ENCODE data around the gene ELK4.

The ELK4 gene

DNA sequence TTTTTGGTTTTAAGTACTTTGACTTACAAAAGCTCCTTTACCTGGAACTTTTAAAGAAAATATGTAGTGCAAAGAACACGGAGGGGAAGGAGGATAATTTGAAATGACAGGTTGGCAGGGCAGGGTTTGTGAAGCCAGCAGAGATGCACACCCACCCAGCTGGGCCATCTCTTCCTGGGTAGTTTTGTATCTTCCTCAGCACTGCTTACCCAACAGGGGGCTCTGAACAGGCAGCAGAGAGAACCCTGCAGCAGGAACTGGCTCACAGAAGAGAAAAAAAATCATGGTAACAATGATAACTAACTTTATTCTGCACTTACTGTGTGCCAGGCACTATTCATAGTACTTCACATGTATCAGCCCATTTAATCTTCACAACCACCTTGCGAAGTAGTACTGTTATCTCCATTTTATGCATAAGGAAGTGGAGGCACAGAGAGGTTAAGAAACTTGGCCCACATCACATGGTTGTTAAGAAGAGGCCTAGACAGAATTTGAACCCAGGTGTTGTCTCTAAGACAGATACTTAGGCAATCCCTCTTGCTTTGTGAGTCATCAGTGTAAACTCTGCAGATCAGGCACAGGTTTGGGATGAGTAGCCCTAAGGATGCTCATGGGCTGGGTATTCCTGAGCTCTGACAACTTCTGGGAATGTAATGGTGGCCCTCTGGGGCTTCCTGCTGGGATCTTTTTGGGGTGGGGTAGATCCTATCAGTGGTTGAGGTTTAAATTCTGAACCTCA is 60.8 kb downstream of the ELK4 start:
- peaks cover 38% of the 10 kb centered on the region for H3K4me1 ChIP-seq (ENCODE audit: control insufficient read depth, insufficient read depth, low read length)
- no peaks in the 10 kb centered on the region for H3K9me3 ChIP-seq (ENCODE audit: control insufficient read depth, low read length)
- no peaks in the 10 kb centered on the region for H3K36me3 ChIP-seq (ENCODE audit: control insufficient read depth, insufficient read depth, low read length)
- no peak overlapping the region for H3K9ac ChIP-seq (ENCODE audit: low read length)
- peaks cover 30% of the 10 kb centered on the region for H3K27me3 ChIP-seq (ENCODE audit: control insufficient read depth, insufficient read depth, low read length)
- H3K4me3 ChIP-seq (ENCODE audit: low read length) = no peak overlapping the region

GRCh38 chr1:205570173-205570501 is 61.7 kb downstream of the ELK4 start:
- Histone ChIP-seq H3K9me3 (ENCODE audit: control insufficient read depth, low read length) (no peaks in the 10 kb centered on the region), H3K9ac (ENCODE audit: low read length) (no peak overlapping the region), H3K27me3 (ENCODE audit: control insufficient read depth, insufficient read depth, low read length) (peaks cover 28% of the 10 kb centered on the region), H3K36me3 (ENCODE audit: control insufficient read depth, insufficient read depth, low read length) (no peaks in the 10 kb centered on the region), H3K4me1 (ENCODE audit: control insufficient read depth, insufficient read depth, low read length) (peaks cover 36% of the 10 kb centered on the region), H3K4me3 (ENCODE audit: low read length) (no peak overlapping the region)

DNA sequence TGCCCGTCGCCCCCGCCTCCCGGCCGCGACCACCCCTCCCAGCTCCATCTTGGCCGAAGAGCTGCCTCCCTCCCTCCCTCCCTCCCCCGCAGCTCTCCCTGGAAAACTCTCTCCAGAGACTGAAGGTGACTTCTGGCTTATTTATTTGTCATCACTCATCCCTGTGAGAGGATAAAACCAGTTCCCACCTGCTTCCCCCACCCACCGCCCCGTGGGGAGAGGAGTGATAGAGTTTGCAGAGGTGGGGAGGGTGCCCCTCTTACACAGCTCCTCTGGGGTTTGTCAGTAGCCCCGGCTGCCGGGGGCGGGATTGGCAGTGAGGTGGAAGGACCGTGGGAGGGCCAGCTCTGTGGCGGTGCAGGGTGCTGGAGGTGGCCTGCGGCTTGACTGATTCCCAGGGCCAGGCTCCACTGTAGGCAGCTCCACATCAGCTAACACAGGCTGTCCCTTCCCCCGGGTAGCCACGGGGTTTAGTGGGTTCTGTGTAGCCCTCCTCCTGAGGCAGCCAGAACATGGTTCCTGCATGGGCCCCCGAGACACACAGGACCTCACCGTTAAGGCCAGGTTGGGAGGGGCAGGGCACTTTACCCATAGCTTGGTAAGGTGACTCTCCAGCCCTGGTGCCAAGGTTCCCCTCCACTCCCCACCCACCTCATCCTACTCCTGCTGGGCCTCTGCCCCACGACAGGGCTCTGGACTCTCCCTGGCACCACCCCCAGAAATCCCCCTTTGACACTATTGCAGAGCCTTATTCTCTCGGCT is 62.2 kb downstream of the ELK4 start:
- Histone ChIP-seq H3K27me3 (ENCODE audit: control insufficient read depth, insufficient read depth, low read length) (peaks cover 26% of the 10 kb centered on the region), H3K9me3 (ENCODE audit: control insufficient read depth, low read length) (no peaks in the 10 kb centered on the region), H3K4me3 (ENCODE audit: low read length) (no peak overlapping the region), H3K9ac (ENCODE audit: low read length) (peak overlapping the region; percentile 34), H3K4me1 (ENCODE audit: control insufficient read depth, insufficient read depth, low read length) (peaks cover 37% of the 10 kb centered on the region), H3K36me3 (ENCODE audit: control insufficient read depth, insufficient read depth, low read length) (no peaks in the 10 kb centered on the region)

DNA sequence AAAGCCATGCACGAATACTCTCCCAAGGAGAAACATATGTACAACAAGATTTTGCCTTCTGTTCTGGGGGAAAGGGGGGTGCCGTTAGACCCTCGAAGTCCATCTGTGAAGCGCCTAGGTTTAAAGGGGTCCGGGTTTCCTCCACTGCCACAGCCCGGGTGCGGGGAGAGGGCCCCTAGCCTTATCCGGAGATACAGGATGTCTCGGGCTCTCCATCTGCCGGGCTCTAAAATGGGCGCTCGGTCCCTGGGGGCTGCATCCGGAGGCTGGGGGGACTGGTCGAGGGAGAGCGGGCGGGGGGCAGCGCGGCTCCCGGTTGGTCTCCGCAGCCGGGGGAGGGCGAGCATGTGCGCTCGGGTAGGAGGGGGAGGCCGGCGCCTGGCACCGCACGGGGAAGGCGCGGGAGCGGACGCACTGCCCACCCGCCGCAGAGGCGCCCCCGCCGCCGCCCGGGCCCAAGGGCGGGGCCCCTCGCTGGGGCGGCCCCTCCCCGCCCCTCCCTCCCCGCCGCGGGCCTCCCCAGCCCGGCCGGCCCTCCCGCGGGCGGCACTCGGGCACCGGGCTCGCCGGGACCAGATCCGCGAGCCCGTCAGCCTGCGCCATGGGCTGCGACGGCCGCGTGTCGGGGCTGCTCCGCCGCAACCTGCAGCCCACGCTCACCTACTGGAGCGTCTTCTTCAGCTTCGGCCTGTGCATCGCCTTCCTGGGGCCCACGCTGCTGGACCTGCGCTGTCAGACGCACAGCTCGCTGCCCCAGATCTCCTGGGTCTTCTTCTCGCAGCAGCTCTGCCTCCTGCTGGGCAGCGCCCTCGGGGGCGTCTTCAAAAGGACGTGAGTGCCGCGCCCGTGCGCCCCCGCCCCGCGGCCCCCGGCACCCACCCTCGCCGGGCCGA is 63.1 kb downstream of the ELK4 start:
- no peak overlapping the region for H3K4me3 ChIP-seq (ENCODE audit: low read length)
- no peaks in the 10 kb centered on the region for H3K9me3 ChIP-seq (ENCODE audit: control insufficient read depth, low read length)
- H3K27me3 ChIP-seq (ENCODE audit: control insufficient read depth, insufficient read depth, low read length) = peaks cover 26% of the 10 kb centered on the region
- peak overlapping the region; percentile 39 for H3K9ac ChIP-seq (ENCODE audit: low read length)
- H3K4me1 ChIP-seq (ENCODE audit: control insufficient read depth, insufficient read depth, low read length) = peaks cover 46% of the 10 kb centered on the region
- no peaks in the 10 kb centered on the region for H3K36me3 ChIP-seq (ENCODE audit: control insufficient read depth, insufficient read depth, low read length)

- no peak overlapping the region for H3K4me3 ChIP-seq (ENCODE audit: low read length)
- H3K27me3 ChIP-seq (ENCODE audit: control insufficient read depth, insufficient read depth, low read length) = peaks cover 26% of the 10 kb centered on the region
- peak overlapping the region; percentile 39 for H3K9ac ChIP-seq (ENCODE audit: low read length)
Measured at GRCh38 chr1:205568135-205568468, 63.7 kb downstream of the ELK4 start.

GRCh38 chr1:205567716-205568115 is 64.1 kb downstream of the ELK4 start:
- Histone ChIP-seq H3K4me3 (ENCODE audit: low read length) (no peak overlapping the region), H3K27me3 (ENCODE audit: control insufficient read depth, insufficient read depth, low read length) (peaks cover 26% of the 10 kb centered on the region), H3K9ac (ENCODE audit: low read length) (no peak overlapping the region), H3K36me3 (ENCODE audit: control insufficient read depth, insufficient read depth, low read length) (no peaks in the 10 kb centered on the region), H3K4me1 (ENCODE audit: control insufficient read depth, insufficient read depth, low read length) (peaks cover 47% of the 10 kb centered on the region), H3K9me3 (ENCODE audit: control insufficient read depth, low read length) (no peaks in the 10 kb centered on the region)

More at GRCh38 chr1:205568135-205568468, 63.7 kb downstream of the ELK4 start:
- Histone ChIP-seq H3K36me3 (ENCODE audit: control insufficient read depth, insufficient read depth, low read length) (no peaks in the 10 kb centered on the region), H3K9me3 (ENCODE audit: control insufficient read depth, low read length) (no peaks in the 10 kb centered on the region), H3K4me1 (ENCODE audit: control insufficient read depth, insufficient read depth, low read length) (peaks cover 47% of the 10 kb centered on the region)

- Histone ChIP-seq H3K4me1 (ENCODE audit: control insufficient read depth, insufficient read depth, low read length) (peaks cover 45% of the 10 kb centered on the region), H3K9ac (ENCODE audit: low read length) (no peak overlapping the region), H3K4me3 (ENCODE audit: low read length) (no peak overlapping the region), H3K36me3 (ENCODE audit: control insufficient read depth, insufficient read depth, low read length) (no peaks in the 10 kb centered on the region), H3K9me3 (ENCODE audit: control insufficient read depth, low read length) (no peaks in the 10 kb centered on the region), H3K27me3 (ENCODE audit: control insufficient read depth, insufficient read depth, low read length) (peaks cover 26% of the 10 kb centered on the region)
Measured at GRCh38 chr1:205565799-205566198, 66.0 kb downstream of the ELK4 start.

GRCh38 chr1:205563927-205564441 is 67.8 kb downstream of the ELK4 start:
- Histone ChIP-seq H3K36me3 (ENCODE audit: control insufficient read depth, insufficient read depth, low read length) (no peaks in the 10 kb centered on the region), H3K27me3 (ENCODE audit: control insufficient read depth, insufficient read depth, low read length) (peaks cover 10% of the 10 kb centered on the region), H3K9me3 (ENCODE audit: control insufficient read depth, low read length) (no peaks in the 10 kb centered on the region), H3K9ac (ENCODE audit: low read length) (no peak overlapping the region), H3K4me1 (ENCODE audit: control insufficient read depth, insufficient read depth, low read length) (peaks cover 35% of the 10 kb centered on the region), H3K4me3 (ENCODE audit: low read length) (no peak overlapping the region)

GRCh38 chr1:205561501-205562203 is 70.2 kb downstream of the ELK4 start:
- H3K4me3 ChIP-seq (ENCODE audit: low read length) = no peak overlapping the region
- H3K4me1 ChIP-seq (ENCODE audit: control insufficient read depth, insufficient read depth, low read length) = peaks cover 26% of the 10 kb centered on the region
- H3K9me3 ChIP-seq (ENCODE audit: control insufficient read depth, low read length) = no peaks in the 10 kb centered on the region
- no peaks in the 10 kb centered on the region for H3K36me3 ChIP-seq (ENCODE audit: control insufficient read depth, insufficient read depth, low read length)
- no peaks in the 10 kb centered on the region for H3K27me3 ChIP-seq (ENCODE audit: control insufficient read depth, insufficient read depth, low read length)
- H3K9ac ChIP-seq (ENCODE audit: low read length) = no peak overlapping the region

Measured in mucosa of stomach (tissue), 1 donor.